RWPE2 (cell line): ENCODE measurements around the gene POT1.

Source experiments
- ATAC-seq: fragments of 200-7000 bp; cut with Tn5 transposase; 3 replicates; pipeline ENCODE4 v1.9.1; 2021; ENCODE audit warnings: low read depth
- DNase-seq: peaks from one replicate; pipeline ENCODE4 v3.0.0-alpha.2; 2020; ENCODE audit warnings: low spot score
- H3K27ac ChIP-seq: fragments of 450-650 bp; 2 replicates; pipeline ENCODE4 v1.5.1; 2017; ENCODE audit warnings: mild to moderate bottlenecking; ENCODE audit not compliant: poor library complexity, severe bottlenecking
- H3K27me3 ChIP-seq: fragments of 250-450 bp; sonication (Bioruptor Pico); 2 replicates; pipeline ENCODE4 v1.5.1; 2021; ENCODE audit warnings: mild to moderate bottlenecking, moderate library complexity; ENCODE audit not compliant: insufficient read depth, poor library complexity, severe bottlenecking
- H3K36me3 ChIP-seq: fragments of 250-450 bp; sonication (Bioruptor Pico); 2 replicates; pipeline ENCODE4 v1.5.1; 2020; ENCODE audit warnings: low read depth, mild to moderate bottlenecking, moderate library complexity
- H3K4me1 ChIP-seq: fragments of 250-450 bp; sonication (Bioruptor Pico); 2 replicates; pipeline ENCODE4 v1.5.1; 2021; ENCODE audit warnings: mild to moderate bottlenecking, moderate library complexity; ENCODE audit not compliant: insufficient read depth, poor library complexity, severe bottlenecking
- H3K4me3 ChIP-seq: fragments of 250-450 bp; sonication (Bioruptor Pico); 2 replicates; pipeline ENCODE4 v1.5.1; 2021; ENCODE audit warnings: mild to moderate bottlenecking, moderate library complexity; ENCODE audit not compliant: severe bottlenecking
- H3K9me3 ChIP-seq: fragments of 250-450 bp; sonication (Bioruptor Pico); 2 replicates; pipeline ENCODE4 v1.5.1; 2021; ENCODE audit warnings: mild to moderate bottlenecking, moderate library complexity; ENCODE audit not compliant: severe bottlenecking
- CTCF ChIP-seq: fragments of 450-650 bp; IDR thresholded peaks from one replicate; pipeline ENCODE4 v1.5.1; 2017; ENCODE audit warnings: mild to moderate bottlenecking, moderate library complexity; ENCODE audit not compliant: poor library complexity, severe bottlenecking

The POT1 gene

GRCh38 chr7:124898531-124898930, 31.1 kb downstream of the POT1 start:
- no peak for DNase-seq
- ATAC-seq, result no peak
- no peak for TF ChIP-seq CTCF
- H3K27me3 ChIP-seq, result no peaks in the 10 kb centered on the region
- no peaks in the 10 kb centered on the region for H3K4me1 ChIP-seq
- H3K36me3 ChIP-seq, result peaks cover 17% of the 10 kb centered on the region; the same call in 1 of the 2 replicates
- no peaks in the 10 kb centered on the region for H3K9me3 ChIP-seq
- no peak overlapping the region for H3K4me3 ChIP-seq
- H3K27ac ChIP-seq, result no peak overlapping the region

GRCh38 chr7:124896001-124896400, 33.6 kb downstream of the POT1 start:
- ATAC-seq (no peak), DNase-seq (no peak)
- Histone ChIP-seq H3K27ac (no peak overlapping the region), H3K36me3 (peaks cover 33% of the 10 kb centered on the region), H3K4me1 (no peaks in the 10 kb centered on the region), H3K4me3 (no peak overlapping the region), H3K9me3 (no peaks in the 10 kb centered on the region), H3K27me3 (no peaks in the 10 kb centered on the region)
- no peak for TF ChIP-seq CTCF

GRCh38 chr7:124893140-124893827, 36.3 kb downstream of the POT1 start:
- no peak for ATAC-seq
- TF ChIP-seq CTCF, result no peak
- DNase-seq, result no peak
- Histone ChIP-seq H3K27ac (no peak overlapping the region), H3K4me3 (no peak overlapping the region), H3K36me3 (peaks cover 39% of the 10 kb centered on the region), H3K27me3 (no peaks in the 10 kb centered on the region), H3K4me1 (no peaks in the 10 kb centered on the region), H3K9me3 (no peaks in the 10 kb centered on the region)

- TF ChIP-seq CTCF, result no peak
- Histone ChIP-seq H3K27me3 (no peaks in the 10 kb centered on the region), H3K4me3 (no peak overlapping the region), H3K36me3 (peaks cover 27% of the 10 kb centered on the region), H3K27ac (no peak overlapping the region), H3K9me3 (no peaks in the 10 kb centered on the region), H3K4me1 (no peaks in the 10 kb centered on the region)
- ATAC-seq (no peak), DNase-seq (no peak)
Observed at GRCh38 chr7:124887247-124887646, 42.4 kb downstream of the POT1 start.

- no peak for TF ChIP-seq CTCF
- Histone ChIP-seq H3K4me1 (no peaks in the 10 kb centered on the region), H3K4me3 (no peak overlapping the region), H3K9me3 (no peaks in the 10 kb centered on the region), H3K36me3 (no peaks in the 10 kb centered on the region; the same call in 1 of the 2 replicates), H3K27ac (no peak overlapping the region), H3K27me3 (no peaks in the 10 kb centered on the region)
- ATAC-seq, result no peak
- DNase-seq, result no peak
Observed at GRCh38 chr7:124881981-124882380, 47.6 kb downstream of the POT1 start.
